ENCODE measurements around the gene ARHGAP24.
"Not testable (repeated sequence)": the region's sequence is repeated elsewhere in the genome, so short reads cannot be mapped to it uniquely, and the experiment has no call there.

Gene ARHGAP24

DNA sequence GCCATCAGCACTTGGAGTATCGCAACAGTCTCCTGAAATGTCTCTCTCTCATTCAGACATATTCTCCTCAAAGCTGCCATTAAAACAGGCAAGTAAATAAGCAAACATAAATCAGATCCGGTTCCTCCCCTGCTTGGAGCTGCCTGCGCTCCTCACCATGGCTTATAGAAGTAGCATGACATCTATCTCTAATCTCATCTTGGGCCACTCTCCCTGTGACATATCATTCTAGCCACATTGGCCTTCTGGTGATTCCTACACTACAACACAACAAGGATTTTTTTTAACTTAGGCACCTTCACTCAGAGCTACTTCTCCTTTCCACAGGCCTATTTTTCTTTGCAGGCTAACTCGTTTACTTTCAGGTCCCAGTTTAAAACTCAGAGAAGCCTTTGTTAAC is 387.9 kb downstream of the ARHGAP24 start:
- DNase-seq (ENCODE audit: low spot score): no peak

DNA sequence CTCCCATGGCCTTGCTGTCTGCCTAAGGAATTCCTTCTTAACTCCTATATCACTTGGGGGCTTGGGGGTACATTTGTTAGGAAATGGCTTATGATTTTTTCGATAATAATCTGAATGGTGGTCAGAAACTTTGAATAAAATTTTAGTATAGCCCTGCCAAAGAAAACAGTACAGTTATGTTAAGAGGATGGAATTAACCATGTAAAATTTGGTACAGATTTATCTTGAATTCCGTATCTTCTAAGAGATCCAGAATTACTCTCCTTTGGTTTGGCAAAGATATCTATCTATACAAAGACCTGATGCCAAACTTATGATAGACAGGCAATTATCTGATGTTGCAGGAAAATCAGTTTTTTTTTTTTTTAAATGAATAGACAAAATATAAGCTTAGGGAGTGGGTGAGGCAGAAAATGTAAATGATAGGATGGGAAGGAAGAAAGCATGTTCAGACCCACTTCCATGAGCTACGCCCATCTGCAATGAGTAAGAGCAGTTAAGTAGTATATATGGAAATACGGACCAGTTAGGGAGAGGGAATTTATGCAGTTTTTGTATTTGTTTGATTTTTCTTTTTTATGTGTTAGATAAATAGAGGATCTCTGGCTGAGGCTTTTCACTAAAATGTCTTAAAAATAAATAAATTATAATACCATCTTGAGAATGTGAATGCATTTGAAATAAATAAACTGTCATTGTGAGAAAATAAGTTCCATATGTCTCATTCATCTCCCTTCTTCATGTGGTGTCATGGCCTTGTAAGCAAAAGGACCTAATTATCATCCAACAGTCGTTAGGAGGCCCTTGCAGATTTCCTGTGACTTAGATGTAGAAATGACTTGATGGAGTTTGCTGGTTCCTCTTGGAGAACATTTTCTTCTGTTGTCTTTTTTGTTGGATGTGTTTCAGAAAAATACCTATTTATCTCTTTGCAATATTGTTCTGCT is 389.6 kb downstream of the ARHGAP24 start:
- DNase-seq (ENCODE audit: low spot score): no peak

DNA sequence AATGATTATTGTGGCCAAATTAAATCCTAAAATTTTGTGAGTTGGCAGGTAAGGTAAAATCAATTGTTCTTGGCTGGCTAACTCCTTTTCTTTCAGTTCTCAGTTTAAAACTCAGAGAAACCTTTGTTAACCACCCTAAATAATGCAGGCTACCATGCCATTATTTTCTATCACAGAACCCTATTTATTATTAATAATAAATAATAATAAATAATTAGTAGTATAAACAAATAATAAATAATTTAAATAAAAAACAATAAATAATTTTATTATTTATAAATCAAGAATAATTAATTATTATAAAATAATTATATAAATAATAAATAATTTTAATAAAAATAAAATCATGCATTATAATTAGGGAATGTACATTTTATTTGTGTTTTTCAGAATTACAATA is 390.3 kb downstream of the ARHGAP24 start:
- DNase-seq (ENCODE audit: low spot score): no peak

DNA sequence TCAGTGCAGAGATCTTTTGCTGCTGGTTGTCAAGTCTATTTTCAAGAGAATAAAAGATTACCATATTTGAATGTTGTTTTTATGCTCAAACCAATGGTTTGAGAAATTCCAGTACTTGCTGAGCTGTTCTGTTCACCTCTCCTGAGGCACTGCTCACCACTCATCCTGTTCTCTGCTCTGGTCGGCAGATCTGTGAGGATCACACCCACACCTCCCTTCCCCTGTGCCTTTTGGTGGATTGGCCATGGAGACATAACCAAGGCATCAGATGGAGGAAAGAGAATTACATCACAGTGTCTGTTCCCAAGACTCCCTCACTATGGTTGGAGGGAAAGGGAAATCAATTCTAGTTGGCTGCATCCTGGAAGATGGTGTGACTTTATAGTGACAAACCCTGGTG is 391.6 kb downstream of the ARHGAP24 start:
- DNase-seq (ENCODE audit: low spot score): no peak

DNA sequence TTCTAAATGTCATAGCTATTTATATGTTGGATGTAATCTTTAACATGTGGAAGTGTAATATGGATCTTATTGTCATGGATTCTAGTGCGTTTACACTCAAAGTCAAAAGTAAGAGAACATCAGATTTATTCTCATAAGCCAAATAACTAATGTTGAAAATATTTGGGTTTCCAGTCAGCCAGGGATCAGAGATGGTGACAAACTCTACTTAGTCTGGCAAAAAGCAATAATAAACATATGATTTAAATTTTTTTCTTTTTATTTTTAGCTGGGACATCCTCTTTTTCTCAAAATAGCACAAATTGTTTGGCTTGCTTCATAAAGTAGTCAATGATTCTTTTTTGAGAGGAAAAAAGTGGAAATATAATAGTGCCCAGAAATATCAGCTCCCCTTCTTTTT is 392.3 kb downstream of the ARHGAP24 start:
- DNase-seq (ENCODE audit: low spot score): no peak

DNA sequence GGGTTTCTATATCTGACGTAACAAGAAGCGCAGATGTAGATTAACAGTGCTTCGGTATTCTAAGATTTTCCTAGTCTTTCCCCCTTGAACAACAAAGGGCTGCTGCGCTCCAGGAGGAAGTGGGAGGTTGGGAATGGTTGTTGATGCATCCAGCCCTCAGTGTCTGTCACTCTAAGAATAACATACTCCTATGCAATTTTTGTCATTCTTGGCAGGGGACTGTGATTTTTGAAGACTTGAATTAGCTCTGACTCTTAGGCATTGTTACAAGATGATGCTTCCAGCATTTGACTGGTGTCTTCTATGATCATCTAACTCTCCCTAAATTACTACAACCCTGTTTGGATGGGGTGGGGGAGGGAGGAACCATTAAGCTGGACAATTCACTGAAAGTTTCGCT is 394.2 kb downstream of the ARHGAP24 start:
- DNase-seq (ENCODE audit: low spot score): no peak

DNA sequence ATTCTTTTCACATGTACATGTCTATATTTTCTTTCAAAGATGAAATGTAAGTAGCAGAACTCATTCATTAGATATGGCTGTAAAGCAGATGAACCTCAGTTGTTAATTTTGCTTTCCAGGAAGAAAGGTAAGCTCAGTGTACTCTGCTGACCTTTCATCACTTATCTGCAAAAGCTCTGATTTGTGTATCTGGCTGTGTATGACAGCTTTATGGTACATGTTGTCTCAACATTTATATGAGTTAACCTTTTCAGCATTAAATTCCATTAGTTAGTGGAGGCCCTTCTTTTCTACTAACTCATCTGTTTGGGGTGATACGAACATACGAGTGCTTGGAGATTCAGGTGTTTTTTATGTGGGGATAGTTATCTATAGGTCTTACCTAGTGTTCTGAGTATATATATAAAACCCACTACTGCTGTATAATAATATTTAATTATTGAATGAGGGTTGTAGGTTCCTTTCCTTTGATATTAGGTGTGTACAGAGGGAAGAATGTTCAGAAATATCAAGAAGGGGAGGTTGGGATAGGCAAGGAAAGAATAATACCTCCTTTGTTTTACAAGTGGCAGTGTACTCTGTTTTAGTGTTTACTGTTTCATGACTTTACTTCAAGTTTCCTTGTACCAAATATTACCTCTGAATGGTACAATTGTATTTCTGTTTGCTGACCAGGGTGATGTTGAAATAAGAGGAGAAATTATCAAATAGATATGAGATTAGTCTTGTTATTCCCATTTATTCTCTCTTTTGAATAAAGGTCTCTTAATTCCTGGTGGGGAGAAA is 395.5 kb downstream of the ARHGAP24 start:
- DNase-seq (ENCODE audit: low spot score): no peak

DNA sequence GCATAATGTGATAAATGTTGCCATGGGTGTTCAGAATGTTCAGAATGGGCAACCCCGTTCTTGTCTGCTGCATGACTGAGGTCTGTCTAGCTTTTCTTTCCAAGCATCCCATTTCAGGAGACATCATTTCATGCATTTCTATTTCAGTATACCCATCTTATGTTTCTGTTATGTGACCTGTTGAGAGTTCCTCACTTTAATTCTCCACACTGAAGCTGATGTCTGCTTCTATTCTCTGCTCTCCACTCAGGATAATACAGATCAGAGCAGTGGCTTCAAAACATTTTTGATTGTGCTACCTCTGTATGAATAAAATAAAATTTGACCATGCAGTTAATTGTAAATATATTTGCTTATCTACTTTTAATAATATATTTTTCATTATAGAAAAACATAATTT is 398.6 kb downstream of the ARHGAP24 start:
- DNase-seq (ENCODE audit: low spot score): no peak

DNA sequence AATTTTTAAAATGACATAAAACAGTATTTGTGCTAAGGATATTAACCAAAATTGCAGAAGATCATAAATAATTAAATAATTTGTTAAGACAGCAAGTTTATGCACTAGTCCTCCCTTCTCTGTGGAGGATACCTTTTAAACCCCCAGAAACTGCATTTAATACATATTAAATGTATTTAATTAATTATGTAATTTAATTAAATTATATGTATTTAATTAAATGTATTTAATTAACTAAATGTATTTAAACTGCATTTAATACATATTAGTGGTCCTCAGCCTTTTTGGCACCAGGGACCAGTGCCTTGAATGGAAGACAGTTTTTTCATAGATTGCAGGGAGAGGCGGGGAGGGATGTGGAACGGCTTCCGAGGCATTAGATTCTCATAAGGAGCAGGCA is 404.6 kb downstream of the ARHGAP24 start:
- no peak for DNase-seq (ENCODE audit: low spot score)

DNA sequence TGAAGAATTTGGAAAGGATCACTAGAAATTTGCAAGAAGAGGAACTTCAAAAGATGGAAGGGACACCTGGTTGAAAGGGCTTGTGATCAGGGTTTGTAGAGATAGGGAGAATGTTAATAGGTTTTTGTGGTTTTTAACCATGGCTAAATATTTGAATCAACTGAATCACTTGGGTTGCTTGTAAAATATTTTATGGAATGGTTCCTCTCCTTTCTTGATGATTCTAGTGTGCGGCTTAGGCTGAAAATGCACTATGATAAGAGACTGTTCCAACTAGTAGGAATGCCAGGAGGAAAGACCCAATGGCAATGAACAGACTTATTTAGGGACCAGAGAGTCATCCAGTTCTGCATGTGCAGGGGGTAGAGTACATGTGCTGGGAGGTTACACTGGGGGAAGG is 408.2 kb downstream of the ARHGAP24 start:
- DNase-seq (ENCODE audit: low spot score): no peak

DNA sequence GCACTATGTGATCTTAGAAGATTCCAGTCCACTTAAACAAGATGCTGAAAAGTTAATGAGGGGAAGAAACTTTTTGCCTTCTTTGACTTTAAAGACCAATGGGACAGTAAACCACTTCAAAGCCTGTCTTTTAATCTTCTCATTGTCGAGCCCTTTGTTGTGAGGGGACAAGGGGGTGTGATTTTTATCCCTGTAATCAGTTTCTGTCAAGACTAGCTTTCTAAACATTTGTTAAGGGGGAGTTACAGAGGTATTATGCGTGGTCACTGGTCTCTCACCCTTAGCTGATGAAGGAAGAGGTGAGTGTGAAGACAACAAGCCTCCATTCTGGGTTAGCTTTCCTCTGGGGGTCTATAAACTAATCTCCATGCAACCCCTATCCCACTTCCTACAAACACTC is 409.3 kb downstream of the ARHGAP24 start:
- no peak for DNase-seq (ENCODE audit: low spot score)

DNA sequence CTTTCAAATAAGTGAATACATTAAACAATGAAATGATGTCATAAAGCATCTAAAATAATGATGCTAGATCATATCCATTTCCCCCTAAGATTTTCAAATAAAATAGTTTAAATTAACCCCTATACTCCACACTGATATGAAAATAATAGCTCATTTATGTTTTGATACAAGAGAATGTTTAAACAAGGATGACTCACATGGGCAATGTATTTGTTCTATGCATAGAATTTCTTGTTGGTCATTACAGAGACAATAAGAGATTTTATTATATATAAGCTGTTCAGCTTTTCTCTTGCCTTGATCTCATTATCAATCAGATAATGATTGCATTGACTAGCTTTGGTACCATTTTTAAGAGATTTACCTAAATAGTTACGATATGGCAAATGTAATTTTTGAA is 411.7 kb downstream of the ARHGAP24 start:
- no peak for DNase-seq (ENCODE audit: low spot score)

DNA sequence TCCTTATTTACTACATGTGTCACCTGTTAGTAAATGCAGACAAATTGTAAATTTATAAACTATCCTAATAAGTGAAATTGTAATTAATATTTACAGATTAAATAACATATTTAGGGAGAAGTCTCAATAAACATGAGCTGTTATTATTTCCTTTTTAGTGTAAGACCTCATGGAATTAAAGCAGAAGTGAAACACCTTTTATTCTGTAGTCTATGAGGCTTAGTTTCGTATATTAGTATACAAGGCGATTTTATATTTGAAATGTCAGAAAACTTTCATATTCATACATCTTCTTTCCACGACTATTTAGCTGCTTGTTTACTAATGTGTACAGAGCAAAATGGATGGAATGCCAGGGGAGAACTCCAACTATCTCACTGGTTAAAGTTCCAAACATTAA is 414.4 kb downstream of the ARHGAP24 start:
- no peak for DNase-seq (ENCODE audit: low spot score)

DNA sequence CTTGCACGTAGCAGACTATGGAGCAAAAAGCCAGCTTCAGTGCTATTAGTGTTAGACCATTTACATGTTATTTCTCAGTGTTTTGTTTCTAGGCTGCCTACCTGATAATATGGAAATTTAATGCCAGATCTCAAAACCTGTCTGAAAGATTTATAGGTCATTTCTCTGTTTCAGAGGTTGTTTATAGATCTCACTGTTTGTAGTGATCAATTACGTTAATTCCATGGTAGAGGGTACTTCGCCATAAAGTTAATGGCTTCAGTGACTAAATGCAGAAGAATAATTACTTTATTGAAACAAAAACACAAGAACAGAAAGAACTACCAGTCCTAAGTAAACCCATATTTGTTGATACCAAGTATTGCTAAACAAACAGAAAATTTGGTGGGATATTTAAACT is 420.8 kb downstream of the ARHGAP24 start:
- no peak for DNase-seq (ENCODE audit: low spot score)

DNA sequence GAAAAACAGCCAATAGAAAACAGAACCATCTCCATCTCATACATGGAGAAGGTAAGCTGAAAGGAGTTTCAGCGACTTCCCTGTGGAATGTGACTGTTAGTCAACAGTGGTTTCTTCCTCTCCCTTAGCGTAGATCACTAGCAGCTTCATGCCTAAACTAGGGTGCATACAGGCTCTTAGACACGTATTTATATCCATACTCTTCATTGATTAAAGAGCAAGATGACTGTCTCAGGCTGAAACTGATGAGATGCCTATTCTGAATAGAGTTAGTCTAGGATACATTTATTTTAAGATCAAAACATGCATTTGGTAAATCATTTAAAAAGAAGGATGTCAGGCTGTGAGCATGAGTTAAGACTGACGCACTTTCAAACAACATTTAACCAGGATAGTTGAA is 423.3 kb downstream of the ARHGAP24 start:
- DNase-seq (ENCODE audit: low spot score): no peak

DNA sequence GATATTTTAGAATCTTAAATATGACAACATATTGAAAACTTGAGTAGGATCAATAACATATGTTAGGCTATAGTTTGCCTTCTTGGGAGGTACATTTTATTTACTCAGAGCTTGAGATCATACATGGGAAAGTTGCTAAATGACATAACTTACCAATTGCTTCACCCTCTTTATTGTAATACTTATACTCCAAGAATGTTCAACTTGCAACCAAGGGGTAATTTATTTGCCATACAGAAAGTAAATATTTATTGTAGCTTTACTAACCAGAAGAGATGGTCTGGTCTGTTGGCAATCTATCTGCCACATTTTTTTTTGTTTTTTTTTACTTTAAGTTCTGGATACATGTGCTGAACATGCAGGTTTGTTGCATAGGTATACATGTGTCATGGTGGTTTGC is 426.6 kb downstream of the ARHGAP24 start:
- DNase-seq (ENCODE audit: low spot score): no peak

DNA sequence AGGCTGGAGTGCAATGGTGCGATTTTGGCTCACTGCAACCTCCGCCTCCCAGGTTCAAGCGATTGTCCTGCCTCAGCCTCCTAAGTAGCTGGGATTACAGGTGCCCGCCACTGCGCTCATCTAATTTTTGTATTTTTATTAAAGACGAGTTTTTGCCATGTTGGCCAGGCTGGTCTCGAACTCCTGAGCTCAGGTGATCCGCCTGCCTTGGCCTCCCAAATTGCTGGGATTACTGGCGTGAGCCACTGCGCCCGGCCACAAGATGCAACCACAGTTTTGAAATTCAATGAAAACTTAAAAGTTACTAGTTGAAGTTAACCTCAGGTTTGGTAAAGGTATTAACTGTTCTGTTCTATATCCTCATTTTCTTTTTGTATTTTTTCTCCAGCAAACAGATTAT is 427.7 kb downstream of the ARHGAP24 start:
- DNase-seq (ENCODE audit: low spot score): not testable (repeated sequence)

DNA sequence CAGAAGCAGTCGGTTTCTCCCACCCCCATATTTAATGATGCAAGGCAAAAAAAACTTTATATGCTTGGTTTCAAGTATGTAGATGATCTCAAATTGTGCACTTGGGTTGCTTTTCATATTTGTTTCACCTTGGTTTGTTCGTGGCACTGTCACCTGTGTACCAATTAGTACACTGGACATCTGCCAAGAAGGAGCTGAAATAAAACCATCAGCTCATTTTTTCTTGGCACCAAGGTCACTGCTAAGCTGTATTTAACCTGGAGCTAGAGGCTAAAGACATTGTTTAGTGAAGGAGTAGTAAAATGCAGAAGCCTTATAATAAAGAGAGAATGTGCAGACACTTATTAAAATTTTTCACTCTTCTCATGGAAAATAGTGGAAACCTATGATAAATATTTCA is 430.8 kb downstream of the ARHGAP24 start:
- DNase-seq (ENCODE audit: low spot score): no peak

DNA sequence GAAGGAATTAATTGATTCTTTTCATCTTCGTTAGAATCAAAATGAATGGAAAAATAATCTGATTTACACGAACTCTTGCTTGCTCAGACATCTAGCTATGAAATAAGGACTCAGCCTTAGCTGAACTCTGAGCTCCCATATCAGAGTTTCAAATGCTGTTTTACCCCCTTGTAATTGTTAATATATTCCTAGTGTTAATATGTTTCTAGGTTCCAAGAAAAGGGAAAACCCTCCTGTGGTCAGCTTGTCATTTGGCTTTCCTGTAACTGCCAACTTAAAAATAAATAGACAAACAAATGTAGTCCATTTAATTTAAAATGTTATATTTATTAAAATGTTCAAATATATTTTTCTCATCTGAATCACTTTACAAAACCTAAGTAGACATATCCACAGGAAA is 432.1 kb downstream of the ARHGAP24 start:
- DNase-seq (ENCODE audit: low spot score): no peak

DNA sequence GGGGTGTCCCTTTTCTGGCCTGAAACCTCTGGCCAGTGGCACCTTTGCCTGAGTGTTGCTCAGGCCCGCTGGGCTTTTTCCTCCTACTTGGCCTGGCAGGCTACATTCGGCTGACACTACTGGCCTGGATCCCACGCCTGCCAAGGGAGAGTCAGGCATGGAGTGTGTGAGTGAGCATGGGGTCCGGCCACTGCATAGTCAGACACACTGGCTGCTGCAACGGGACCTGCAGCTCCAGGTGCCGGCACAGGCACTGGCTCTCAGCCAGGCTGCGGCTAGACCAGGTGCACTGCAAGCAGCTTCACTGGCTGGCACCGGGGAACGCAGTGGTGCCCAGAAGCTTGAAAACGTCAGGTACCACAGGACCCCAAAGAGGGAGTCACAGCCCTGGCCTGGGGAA is 434.9 kb downstream of the ARHGAP24 start:
- DNase-seq (ENCODE audit: low spot score): no peak

DNA sequence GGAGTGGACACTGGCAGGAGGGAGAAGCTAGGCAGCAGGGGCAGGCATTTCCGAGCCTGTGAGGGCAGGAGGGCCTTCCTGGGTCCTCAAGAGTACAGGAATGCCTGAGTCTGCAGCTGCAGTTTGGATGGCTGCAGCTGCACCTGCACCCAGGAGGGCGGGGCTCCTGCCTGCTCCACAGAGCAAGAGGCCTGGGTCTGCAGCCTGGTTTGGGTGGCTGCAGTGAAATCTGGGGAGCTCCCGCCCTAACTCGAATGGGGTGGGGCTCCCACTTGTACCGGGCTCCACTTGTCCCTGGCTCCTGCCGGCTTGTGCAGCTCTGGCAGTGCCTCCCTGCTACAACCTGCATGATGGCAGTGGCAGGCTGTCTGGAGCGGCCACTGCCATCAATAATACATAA is 436.0 kb downstream of the ARHGAP24 start:
- DNase-seq (ENCODE audit: low spot score): no peak

DNA sequence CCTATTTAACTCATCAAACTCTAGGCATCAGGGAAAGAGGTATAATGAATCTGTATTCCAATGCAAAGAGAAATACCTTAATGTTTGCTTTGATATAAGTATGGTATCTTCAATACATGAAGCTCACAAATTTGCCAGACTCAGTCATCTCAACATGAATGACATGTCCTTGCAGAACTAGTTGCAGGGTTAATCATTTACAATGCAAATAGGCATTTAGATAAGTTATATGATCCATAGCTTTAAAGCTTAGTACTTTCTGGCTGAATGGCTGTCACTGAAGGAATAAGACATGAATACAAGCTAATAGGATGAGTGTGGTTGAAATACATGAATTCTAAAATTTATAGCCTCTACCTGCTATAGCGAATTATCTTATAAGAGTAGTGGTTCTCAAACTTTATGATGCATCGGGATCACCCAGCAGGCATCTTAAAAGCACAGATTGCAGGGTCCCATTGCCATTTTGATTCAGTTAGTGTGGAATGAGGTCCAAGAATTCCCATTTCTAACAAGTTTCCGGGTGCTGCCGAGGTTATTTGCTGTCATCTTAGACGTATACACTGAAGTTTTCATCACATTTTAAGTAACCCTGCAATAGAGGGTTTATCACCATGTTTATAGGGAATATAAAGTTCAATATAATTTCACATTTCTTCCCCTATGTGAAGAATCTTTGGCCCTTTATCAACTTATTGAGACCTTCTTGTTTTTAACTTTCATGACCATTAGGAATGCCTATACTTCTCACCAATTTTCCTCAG is 439.2 kb downstream of the ARHGAP24 start:
- DNase-seq (ENCODE audit: low spot score): no peak

DNA sequence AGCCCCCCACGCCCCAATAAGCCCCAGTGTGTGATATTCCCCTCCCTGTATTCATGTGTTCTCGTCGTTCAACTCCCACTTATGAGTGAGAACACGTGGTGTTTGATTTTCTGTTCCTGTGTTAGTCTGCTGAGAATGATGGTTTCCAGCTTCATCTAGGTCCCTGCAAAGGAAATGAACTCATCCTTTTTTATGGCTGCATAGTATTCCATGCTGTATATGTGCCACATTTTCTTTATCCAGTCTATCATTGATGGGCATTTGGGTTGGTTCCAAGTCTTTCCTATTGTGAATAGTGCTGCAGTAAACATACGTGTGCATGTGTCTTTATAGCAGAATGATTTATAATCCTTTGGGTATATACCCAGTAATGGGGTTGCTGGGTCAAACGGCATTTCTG is 440.6 kb downstream of the ARHGAP24 start:
- not testable (repeated sequence) for DNase-seq (ENCODE audit: low spot score)

Data from SW480 (cell line).